ENCODE measurements around the gene PTCH2.
A peak's percentile ranks its signal among the peaks of the same experiment; 100 is the strongest.

The PTCH2 gene

GRCh38 chr1:44842862-44843655, at the start of gene PTCH2:
Gene PTCH2, minus strand, starts transcription at chr1:44843253. Its CDS starts 321 bp downstream, at chr1:44842932.
- no peaks in the 10 kb centered on the region for H3K4me1 ChIP-seq (ENCODE audit: control insufficient read depth, insufficient read depth, low read length)
- no peaks in the 10 kb centered on the region for H3K36me3 ChIP-seq (ENCODE audit: control insufficient read depth, insufficient read depth, low read length)
- H3K9ac ChIP-seq (ENCODE audit: low read length): peak within 1 kb of the TSS; percentile 62
- H3K9me3 ChIP-seq (ENCODE audit: control insufficient read depth, low read length): no peaks in the 10 kb centered on the region
- peaks cover 3% of the 10 kb centered on the region for H3K27me3 ChIP-seq (ENCODE audit: control insufficient read depth, insufficient read depth, low read length)
- no peak within 1 kb of the TSS for H3K4me3 ChIP-seq (ENCODE audit: low read length)

- Histone ChIP-seq H3K36me3 (ENCODE audit: control insufficient read depth, insufficient read depth, low read length) (no peaks in the 10 kb centered on the region), H3K4me3 (ENCODE audit: low read length) (no peak overlapping the region), H3K9me3 (ENCODE audit: control insufficient read depth, low read length) (no peaks in the 10 kb centered on the region), H3K9ac (ENCODE audit: low read length) (no peak overlapping the region), H3K27me3 (ENCODE audit: control insufficient read depth, insufficient read depth, low read length) (no peaks in the 10 kb centered on the region), H3K4me1 (ENCODE audit: control insufficient read depth, insufficient read depth, low read length) (no peaks in the 10 kb centered on the region)
Measured at GRCh38 chr1:44890007-44890406, 47.0 kb upstream of the PTCH2 start.

- Histone ChIP-seq H3K9me3 (ENCODE audit: control insufficient read depth, low read length) (no peaks in the 10 kb centered on the region), H3K27me3 (ENCODE audit: control insufficient read depth, insufficient read depth, low read length) (no peaks in the 10 kb centered on the region), H3K9ac (ENCODE audit: low read length) (no peak overlapping the region), H3K4me1 (ENCODE audit: control insufficient read depth, insufficient read depth, low read length) (no peaks in the 10 kb centered on the region), H3K4me3 (ENCODE audit: low read length) (no peak overlapping the region), H3K36me3 (ENCODE audit: control insufficient read depth, insufficient read depth, low read length) (no peaks in the 10 kb centered on the region)
Measured at GRCh38 chr1:44885406-44885805, 42.4 kb upstream of the PTCH2 start.

GRCh38 chr1:44884746-44885145, 41.7 kb upstream of the PTCH2 start:
- no peaks in the 10 kb centered on the region for H3K36me3 ChIP-seq (ENCODE audit: control insufficient read depth, insufficient read depth, low read length)
- H3K4me1 ChIP-seq (ENCODE audit: control insufficient read depth, insufficient read depth, low read length): no peaks in the 10 kb centered on the region
- H3K9ac ChIP-seq (ENCODE audit: low read length): no peak overlapping the region

GRCh38 chr1:44881011-44881632, 38.1 kb upstream of the PTCH2 start:
- Histone ChIP-seq H3K9ac (ENCODE audit: low read length) (no peak overlapping the region), H3K36me3 (ENCODE audit: control insufficient read depth, insufficient read depth, low read length) (no peaks in the 10 kb centered on the region), H3K9me3 (ENCODE audit: control insufficient read depth, low read length) (no peaks in the 10 kb centered on the region), H3K4me1 (ENCODE audit: control insufficient read depth, insufficient read depth, low read length) (no peaks in the 10 kb centered on the region), H3K27me3 (ENCODE audit: control insufficient read depth, insufficient read depth, low read length) (no peaks in the 10 kb centered on the region), H3K4me3 (ENCODE audit: low read length) (no peak overlapping the region)

More at GRCh38 chr1:44884746-44885145, 41.7 kb upstream of the PTCH2 start:
- Histone ChIP-seq H3K4me3 (ENCODE audit: low read length) (no peak overlapping the region), H3K27me3 (ENCODE audit: control insufficient read depth, insufficient read depth, low read length) (no peaks in the 10 kb centered on the region), H3K9me3 (ENCODE audit: control insufficient read depth, low read length) (no peaks in the 10 kb centered on the region)

GRCh38 chr1:44874155-44874554, 31.1 kb upstream of the PTCH2 start:
- no peaks in the 10 kb centered on the region for H3K4me1 ChIP-seq (ENCODE audit: control insufficient read depth, insufficient read depth, low read length)
- H3K27me3 ChIP-seq (ENCODE audit: control insufficient read depth, insufficient read depth, low read length): no peaks in the 10 kb centered on the region
- no peak overlapping the region for H3K9ac ChIP-seq (ENCODE audit: low read length)
- H3K4me3 ChIP-seq (ENCODE audit: low read length): no peak overlapping the region
- H3K9me3 ChIP-seq (ENCODE audit: control insufficient read depth, low read length): no peaks in the 10 kb centered on the region
- no peaks in the 10 kb centered on the region for H3K36me3 ChIP-seq (ENCODE audit: control insufficient read depth, insufficient read depth, low read length)

GRCh38 chr1:44870096-44870495, 27.0 kb upstream of the PTCH2 start:
- no peak overlapping the region for H3K9ac ChIP-seq (ENCODE audit: low read length)
- no peaks in the 10 kb centered on the region for H3K36me3 ChIP-seq (ENCODE audit: control insufficient read depth, insufficient read depth, low read length)
- no peak overlapping the region for H3K4me3 ChIP-seq (ENCODE audit: low read length)
- no peaks in the 10 kb centered on the region for H3K4me1 ChIP-seq (ENCODE audit: control insufficient read depth, insufficient read depth, low read length)
- no peaks in the 10 kb centered on the region for H3K27me3 ChIP-seq (ENCODE audit: control insufficient read depth, insufficient read depth, low read length)
- H3K9me3 ChIP-seq (ENCODE audit: control insufficient read depth, low read length): no peaks in the 10 kb centered on the region

GRCh38 chr1:44867801-44868200, 24.7 kb upstream of the PTCH2 start:
- no peaks in the 10 kb centered on the region for H3K27me3 ChIP-seq (ENCODE audit: control insufficient read depth, insufficient read depth, low read length)
- no peaks in the 10 kb centered on the region for H3K9me3 ChIP-seq (ENCODE audit: control insufficient read depth, low read length)
- H3K9ac ChIP-seq (ENCODE audit: low read length): no peak overlapping the region
- no peaks in the 10 kb centered on the region for H3K36me3 ChIP-seq (ENCODE audit: control insufficient read depth, insufficient read depth, low read length)
- no peak overlapping the region for H3K4me3 ChIP-seq (ENCODE audit: low read length)
- H3K4me1 ChIP-seq (ENCODE audit: control insufficient read depth, insufficient read depth, low read length): no peaks in the 10 kb centered on the region

GRCh38 chr1:44862829-44863401, 19.9 kb upstream of the PTCH2 start:
- Histone ChIP-seq H3K4me1 (ENCODE audit: control insufficient read depth, insufficient read depth, low read length) (no peaks in the 10 kb centered on the region), H3K4me3 (ENCODE audit: low read length) (no peak overlapping the region), H3K36me3 (ENCODE audit: control insufficient read depth, insufficient read depth, low read length) (peaks cover 3% of the 10 kb centered on the region), H3K9ac (ENCODE audit: low read length) (no peak overlapping the region), H3K9me3 (ENCODE audit: control insufficient read depth, low read length) (no peaks in the 10 kb centered on the region), H3K27me3 (ENCODE audit: control insufficient read depth, insufficient read depth, low read length) (no peaks in the 10 kb centered on the region)

- H3K27me3 ChIP-seq (ENCODE audit: control insufficient read depth, insufficient read depth, low read length): no peaks in the 10 kb centered on the region
- peaks cover 3% of the 10 kb centered on the region for H3K36me3 ChIP-seq (ENCODE audit: control insufficient read depth, insufficient read depth, low read length)
- H3K4me1 ChIP-seq (ENCODE audit: control insufficient read depth, insufficient read depth, low read length): no peaks in the 10 kb centered on the region
- no peaks in the 10 kb centered on the region for H3K9me3 ChIP-seq (ENCODE audit: control insufficient read depth, low read length)
- no peak overlapping the region for H3K4me3 ChIP-seq (ENCODE audit: low read length)
- no peak overlapping the region for H3K9ac ChIP-seq (ENCODE audit: low read length)
Measured at GRCh38 chr1:44860891-44861425, 17.9 kb upstream of the PTCH2 start.

GRCh38 chr1:44860331-44860730, 17.3 kb upstream of the PTCH2 start:
- Histone ChIP-seq H3K27me3 (ENCODE audit: control insufficient read depth, insufficient read depth, low read length) (no peaks in the 10 kb centered on the region), H3K4me3 (ENCODE audit: low read length) (no peak overlapping the region), H3K9me3 (ENCODE audit: control insufficient read depth, low read length) (no peaks in the 10 kb centered on the region), H3K4me1 (ENCODE audit: control insufficient read depth, insufficient read depth, low read length) (no peaks in the 10 kb centered on the region), H3K9ac (ENCODE audit: low read length) (no peak overlapping the region), H3K36me3 (ENCODE audit: control insufficient read depth, insufficient read depth, low read length) (peaks cover 3% of the 10 kb centered on the region)

- no peak overlapping the region for H3K9ac ChIP-seq (ENCODE audit: low read length)
- H3K27me3 ChIP-seq (ENCODE audit: control insufficient read depth, insufficient read depth, low read length): no peaks in the 10 kb centered on the region
- H3K9me3 ChIP-seq (ENCODE audit: control insufficient read depth, low read length): no peaks in the 10 kb centered on the region
- peaks cover 3% of the 10 kb centered on the region for H3K36me3 ChIP-seq (ENCODE audit: control insufficient read depth, insufficient read depth, low read length)
- no peaks in the 10 kb centered on the region for H3K4me1 ChIP-seq (ENCODE audit: control insufficient read depth, insufficient read depth, low read length)
- no peak overlapping the region for H3K4me3 ChIP-seq (ENCODE audit: low read length)
Measured at GRCh38 chr1:44857446-44857845, 14.4 kb upstream of the PTCH2 start.

Data from mucosa of stomach (tissue), 1 donor.